Kidney (tissue), 14 donors: ENCODE results near the gene COL23A1. TPM values are rescaled to one million over a fixed set of nuclear protein-coding genes. Genes with fewer than 3 reads are reported as not detected.

Experiments
- DNase-seq, 5 donors: peaks; one replicate each; pipeline ENCODE4 v3.0.0-alpha.2; 2013 to 2020
- FAIRE-seq: peaks from 2 replicates; lab custom pipeline; 2012; peaks lifted over from hg19 to GRCh38; lab: Jason Lieb, UNC
- H3K27ac ChIP-seq, 2 donors: one replicate each; pipeline ENCODE4 v1.7.0; 2013; ENCODE audit warnings: low read depth in 2 of 2, low read length in 2 of 2, inconsistent platforms in 1 of 2
- H3K27me3 ChIP-seq: one replicate; pipeline ENCODE4 v1.7.1; 2013; ENCODE audit warnings: low read length, inconsistent platforms; ENCODE audit not compliant: control insufficient read depth, insufficient read depth
- H3K36me3 ChIP-seq, 3 donors: one replicate each; pipeline versions ENCODE4 v1.7.0 to v1.7.1; 2013; ENCODE audit warnings: low read length in 3 of 3, control low read depth in 1 of 3, inconsistent platforms in 1 of 3; ENCODE audit not compliant: insufficient read depth in 3 of 3, control insufficient read depth in 2 of 3
- H3K4me1 ChIP-seq, 3 donors: one replicate each; pipeline versions ENCODE4 v1.7.0 to v1.7.1; 2013; ENCODE audit warnings: low read length in 3 of 3, inconsistent platforms in 1 of 3, low read depth in 1 of 3; ENCODE audit not compliant: control insufficient read depth in 2 of 3, insufficient read depth in 2 of 3
- H3K4me3 ChIP-seq, 3 donors: one replicate each; pipeline versions ENCODE4 v1.7.0 to v1.8.1; 2013; ENCODE audit warnings: low read length in 3 of 3, control low read depth in 1 of 3, inconsistent platforms in 1 of 3
- H3K9ac ChIP-seq, 3 donors: one replicate each; pipeline versions ENCODE4 v1.7.0 to v1.7.1; 2013; ENCODE audit warnings: low read length in 3 of 3, control low read depth in 1 of 3, inconsistent platforms in 1 of 3
- H3K9me3 ChIP-seq, 3 donors: one replicate each; pipeline versions ENCODE4 v1.7.0 to v1.7.1; 2013; ENCODE audit warnings: low read length in 3 of 3, control low read depth in 1 of 3, inconsistent platforms in 1 of 3; ENCODE audit not compliant: control insufficient read depth in 2 of 3, insufficient read depth in 1 of 3
- CTCF ChIP-seq: IDR thresholded peaks from 3 replicates; pipeline ENCODE4 v1.5.1; 2012; ENCODE audit warnings: mild to moderate bottlenecking, moderate library complexity, borderline replicate concordance; ENCODE audit not compliant: insufficient read depth; ENCODE audit errors: extremely low read depth
- intact Hi-C: fragments of 100-400 bp; cut with DNase I; formaldehyde crosslinking; loops from one replicate; pipeline ENCODE4 v1.11.1; 2022
- polyA plus RNA-seq: library from polyadenylated mRNA; stranded (reverse); fragments of 350-450 nt; fragmentation: Illumina TruSeq; extraction: RNeasy Lipid Tissue Mini Kit (QIAGEN cat#74804); gene quantifications from one replicate; pipeline ENCODE4 v1.2.3, GENCODE V29; 2014; ENCODE audit warnings: low read depth, low replicate concordance; ENCODE audit not compliant: insufficient read depth
- total RNA-seq: library from RNA; stranded (reverse); fragmentation: NEBNext Ultra II Directional; extraction: Animal tissue kit (Norgen Biotek cat#: 25700); gene quantifications from one replicate; pipeline ENCODE4 v1.2.1, GENCODE V29; 2021
- donor health status: control.
- donor health status: control.
- donor health status: control.
- donor health status: control.
- donor health status: control.
- donor health status: DM: yes; HTN: yes; CAD: no.
- donor health status: Normal renal cell carcinoma (clear cell type).

Gene COL23A1
- total and polyA plus RNA-seq, 2 donors from 2014 or later: 4.1 to 8.7 TPM

- intact Hi-C loops: no loop called here
- Histone ChIP-seq H3K36me3 (no peaks in the 10 kb centered on the region), H3K9ac (no peak overlapping the region), H3K27me3 (no peaks in the 10 kb centered on the region), H3K4me3 (no peak overlapping the region), H3K27ac (no peak overlapping the region), H3K4me1 (peaks cover 0 to 9% (median 8%) of the 10 kb centered on the region in 3 donors), H3K9me3 (peaks cover 0 to 8% (median 3%) of the 10 kb centered on the region in 3 donors)
- no peak for TF ChIP-seq CTCF
- DNase-seq (no peak), FAIRE-seq (no peak)
Observed at GRCh38 chr5:178284996-178285395, 305.2 kb downstream of the COL23A1 start.

GRCh38 chr5:178284093-178284675 lies 306.0 kb downstream of the COL23A1 start:
- H3K9ac ChIP-seq: no peak overlapping the region
- intact Hi-C loops: no loop called here
- TF ChIP-seq CTCF: peak; percentile 13

GRCh38 chr5:178283520-178283919 lies 306.7 kb downstream of the COL23A1 start:
- TF ChIP-seq CTCF: no peak

More at GRCh38 chr5:178284093-178284675, 306.0 kb downstream of the COL23A1 start:
- Histone ChIP-seq H3K9me3 (peaks cover 0 to 8% (median 3%) of the 10 kb centered on the region in 3 donors), H3K27me3 (no peaks in the 10 kb centered on the region), H3K4me1 (peaks cover 0 to 7% (median 6%) of the 10 kb centered on the region in 3 donors), H3K36me3 (no peaks in the 10 kb centered on the region), H3K4me3 (no peak overlapping the region), H3K27ac (no peak overlapping the region)
- no peak for FAIRE-seq
- DNase-seq: no peak

More at GRCh38 chr5:178283520-178283919, 306.7 kb downstream of the COL23A1 start:
- Histone ChIP-seq H3K27me3 (no peaks in the 10 kb centered on the region), H3K27ac (no peak overlapping the region), H3K36me3 (no peaks in the 10 kb centered on the region), H3K4me1 (peaks cover 0 to 2% (median 0%) of the 10 kb centered on the region in 3 donors), H3K9ac (no peak overlapping the region), H3K4me3 (no peak overlapping the region), H3K9me3 (peaks cover 0 to 8% (median 3%) of the 10 kb centered on the region in 3 donors)
- FAIRE-seq (no peak), DNase-seq (no peak)
- intact Hi-C loops: no loop called here
